Stimulated activated CD8-positive, alpha-beta memory T cell treated with anti-CD3 and anti-CD28 coated beads, Interleukin-12 subunit alpha, Interleukin-12 subunit beta, amount 100 ng/mL, for 4 hours (primary cell): ENCODE data around the gene ITPK1.

Source experiments
- DNase-seq: peaks from one replicate; pipeline ENCODE4 v3.0.0-alpha.2; 2020; ENCODE audit warnings: low read depth

Gene ITPK1

GRCh38 chr14:92937051-92937937, 178.4 kb downstream of the ITPK1 start:
- no peak for DNase-seq

GRCh38 chr14:92936085-92936484, 179.6 kb downstream of the ITPK1 start:
- no peak for DNase-seq

DNA sequence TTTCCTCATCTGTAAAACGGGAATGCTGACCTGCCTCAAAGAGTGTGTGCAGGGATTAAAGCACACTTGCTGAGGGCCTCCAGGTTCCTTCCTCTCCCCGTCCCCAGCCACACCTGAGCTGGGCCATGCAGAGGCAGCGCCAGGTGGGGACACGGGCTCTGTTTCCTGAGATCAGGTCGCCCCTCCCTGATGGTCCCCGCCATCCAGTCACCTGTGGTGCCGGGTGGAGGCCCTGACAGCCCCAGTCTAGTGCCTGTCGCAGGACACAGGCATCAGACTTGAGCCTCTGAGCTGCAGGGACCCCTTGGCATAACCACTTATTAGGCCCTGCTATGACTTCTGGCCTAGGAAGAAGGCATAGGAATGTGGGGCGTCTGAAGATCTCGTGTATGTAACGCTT, 180.3 kb downstream of the ITPK1 start:
- DNase-seq = no peak

DNA sequence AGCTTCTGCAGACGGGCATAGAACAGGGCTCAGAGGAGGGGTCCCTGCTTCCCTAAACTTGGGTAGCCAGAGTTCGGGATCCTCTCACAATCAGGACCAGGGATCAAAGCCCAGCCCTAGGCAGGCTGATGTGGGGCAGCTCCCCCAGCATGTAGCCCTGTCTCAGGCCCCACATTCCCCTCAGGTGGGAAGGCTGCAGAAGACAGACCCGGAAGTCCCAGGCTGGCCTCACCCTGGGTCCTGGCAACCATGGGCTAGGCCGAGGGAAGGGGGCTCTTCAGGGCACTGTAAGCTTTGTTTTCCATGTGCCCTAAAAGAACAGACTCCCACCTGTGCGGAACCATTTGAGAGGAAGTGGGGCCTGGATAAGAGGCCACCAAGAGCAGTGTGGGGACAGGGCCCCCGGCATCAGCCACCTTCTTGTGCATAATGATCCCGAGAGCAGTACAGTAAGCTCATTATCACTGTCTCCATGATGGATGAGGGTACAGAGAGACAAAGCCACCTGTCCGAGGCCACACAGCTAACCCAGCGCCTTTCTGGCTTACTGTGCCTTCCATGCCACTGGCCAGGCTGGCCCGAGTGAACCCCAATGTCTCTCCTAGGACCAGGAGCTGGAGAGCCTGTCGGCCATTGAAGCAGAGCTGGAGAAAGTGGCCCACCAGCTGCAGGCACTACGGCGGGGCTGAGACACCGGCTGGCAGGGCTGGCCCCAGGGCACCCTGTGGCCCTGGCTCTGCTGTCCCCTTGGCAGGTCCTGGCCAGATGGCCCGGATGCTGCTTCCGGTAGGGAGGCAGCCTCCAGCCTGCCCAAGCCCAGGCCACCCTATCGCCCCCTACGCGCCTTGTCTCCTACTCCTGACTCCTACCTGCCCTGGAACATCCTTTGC, 181.3 kb downstream of the ITPK1 start:
- no peak for DNase-seq

DNA sequence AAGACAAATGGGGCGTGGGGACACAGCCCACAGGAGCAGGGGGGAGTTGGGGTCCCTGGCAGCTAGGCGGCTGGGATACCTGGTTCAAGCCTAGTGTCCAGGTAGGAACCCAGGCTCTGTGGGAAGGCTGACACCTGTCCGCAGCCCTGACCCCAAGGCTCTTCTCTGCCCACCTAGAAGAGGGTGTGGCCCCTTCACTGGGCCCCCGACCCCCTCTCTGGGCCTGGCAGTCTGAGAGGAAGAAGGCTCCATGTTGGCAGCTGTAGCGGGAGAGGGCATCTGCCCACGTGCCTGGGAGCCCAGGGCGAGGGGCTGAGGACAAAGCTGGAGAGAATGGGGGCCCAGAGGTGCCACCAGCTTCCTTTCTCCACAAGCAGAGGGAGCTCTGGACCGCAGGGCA, 182.2 kb downstream of the ITPK1 start:
- DNase-seq = no peak

GRCh38 chr14:92932448-92933395, 183.0 kb downstream of the ITPK1 start:
- DNase-seq = no peak

DNA sequence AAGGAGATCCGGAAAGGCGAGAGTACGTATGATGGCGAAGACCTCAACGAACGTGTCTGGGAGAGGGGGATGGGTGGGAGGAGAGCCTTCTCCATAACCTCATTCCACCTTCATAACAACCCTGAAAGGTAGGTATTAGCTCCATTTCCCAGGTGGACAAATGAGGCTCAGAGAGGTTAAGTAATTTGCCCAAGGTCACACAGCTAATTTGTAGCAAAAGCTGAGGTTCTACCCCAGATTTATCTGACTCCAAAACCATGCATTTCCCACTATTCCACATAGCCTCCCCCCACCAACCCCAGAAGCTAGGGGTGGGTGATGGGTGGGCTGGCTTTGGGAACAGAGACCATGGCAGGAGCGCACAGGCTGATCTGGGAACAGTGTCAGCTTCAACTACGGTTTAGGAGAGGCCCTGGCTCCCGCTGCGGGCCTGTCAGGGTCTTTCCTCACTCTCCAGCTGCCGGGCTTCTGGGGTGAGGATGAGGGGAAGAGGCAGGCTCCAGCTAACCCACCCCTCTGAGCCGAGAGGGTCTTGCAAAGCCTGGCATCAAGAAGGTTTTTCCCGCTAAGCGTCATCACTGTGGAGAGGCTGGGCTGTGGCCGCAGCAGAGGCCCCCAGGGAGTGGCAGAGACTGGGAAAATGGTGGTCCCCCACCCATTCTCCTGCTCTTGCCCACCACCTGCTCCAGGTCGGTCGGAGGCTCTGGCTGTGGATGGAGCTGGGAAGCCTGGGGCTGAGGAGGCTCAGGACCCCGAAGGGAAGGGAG, 183.9 kb downstream of the ITPK1 start:
- no peak for DNase-seq

DNA sequence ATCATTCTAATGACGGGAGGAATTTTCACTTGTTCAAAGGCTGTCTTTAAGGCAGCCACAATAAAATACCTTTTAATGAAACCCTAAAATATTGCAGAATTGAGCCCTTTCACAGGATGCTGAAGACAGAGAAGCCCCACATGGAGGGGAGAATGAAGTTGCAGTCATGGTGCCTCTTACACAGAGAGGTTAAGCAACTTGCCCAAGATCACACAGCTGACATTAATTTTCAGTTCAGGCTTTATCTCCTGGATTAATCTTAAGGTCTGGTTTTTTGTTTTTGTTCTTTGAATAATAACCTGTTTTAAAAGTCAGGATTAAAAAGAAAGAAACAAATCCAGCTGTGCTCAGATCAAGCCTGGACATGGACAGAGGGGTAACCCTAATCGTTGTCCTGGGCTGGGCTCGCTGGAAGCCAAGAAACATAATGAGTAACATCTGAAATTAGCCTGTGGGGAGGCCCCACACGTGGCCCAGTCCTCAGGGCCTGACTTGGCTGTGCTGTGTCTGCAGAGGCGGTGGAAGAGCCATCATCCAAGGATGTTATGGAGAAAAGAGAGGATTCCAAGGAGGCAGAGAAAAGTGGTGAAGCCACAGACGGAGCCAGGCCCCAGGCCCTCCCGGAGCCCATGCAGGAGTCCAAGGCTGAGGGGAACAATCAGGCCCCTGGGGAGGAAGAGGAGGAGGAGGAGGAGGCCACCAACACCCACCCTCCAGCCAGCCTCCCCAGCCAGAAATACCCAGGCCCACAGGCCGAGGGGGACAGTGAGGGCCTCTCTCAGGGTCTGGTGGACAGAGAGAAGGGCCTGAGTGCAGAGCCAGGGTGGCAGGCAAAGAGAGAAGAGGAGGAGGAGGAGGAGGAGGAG, 184.8 kb downstream of the ITPK1 start:
- no peak for DNase-seq

- DNase-seq = no peak
These were observed 185.8 kb downstream of the ITPK1 start for GRCh38 chr14:92929689-92930608.

DNA sequence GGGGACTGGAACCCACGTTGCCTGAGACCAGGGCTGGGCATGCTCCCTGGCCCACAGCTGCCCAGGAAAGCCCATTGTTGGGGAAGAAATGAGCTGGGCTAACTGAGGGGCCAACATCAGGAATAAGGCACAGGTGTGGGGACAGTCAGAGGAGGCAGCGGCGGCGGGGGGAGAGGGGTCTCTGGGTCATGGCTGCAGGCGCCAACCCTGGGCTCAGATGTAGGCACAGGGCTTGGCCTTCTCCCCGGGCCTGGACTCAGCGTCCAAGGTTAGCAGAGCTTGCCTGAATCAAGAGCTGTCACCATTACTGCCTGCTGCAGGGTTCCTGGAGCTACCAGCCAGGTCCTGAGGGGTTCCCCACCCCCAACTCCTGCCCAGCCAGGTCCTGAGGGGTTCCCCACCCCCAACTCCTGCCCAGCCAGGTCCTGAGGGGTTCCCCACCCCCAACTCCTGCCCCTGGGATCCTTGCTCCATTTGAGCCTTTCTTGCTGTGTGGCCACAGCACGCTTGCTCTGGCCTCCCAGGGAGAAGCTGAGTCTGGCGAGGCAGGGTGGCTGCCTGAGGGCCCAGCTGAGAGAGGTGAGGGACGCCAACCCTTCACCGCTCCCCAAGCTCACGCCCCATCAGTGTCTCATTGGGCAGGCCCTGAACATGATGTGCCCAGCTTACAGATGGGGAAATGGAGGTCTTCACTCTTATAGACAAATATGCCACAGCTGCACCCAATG, 186.6 kb downstream of the ITPK1 start:
- no peak for DNase-seq

GRCh38 chr14:92928258-92928629, 187.5 kb downstream of the ITPK1 start:
- DNase-seq = no peak

GRCh38 chr14:92927349-92928257, 188.1 kb downstream of the ITPK1 start:
- no peak for DNase-seq

DNA sequence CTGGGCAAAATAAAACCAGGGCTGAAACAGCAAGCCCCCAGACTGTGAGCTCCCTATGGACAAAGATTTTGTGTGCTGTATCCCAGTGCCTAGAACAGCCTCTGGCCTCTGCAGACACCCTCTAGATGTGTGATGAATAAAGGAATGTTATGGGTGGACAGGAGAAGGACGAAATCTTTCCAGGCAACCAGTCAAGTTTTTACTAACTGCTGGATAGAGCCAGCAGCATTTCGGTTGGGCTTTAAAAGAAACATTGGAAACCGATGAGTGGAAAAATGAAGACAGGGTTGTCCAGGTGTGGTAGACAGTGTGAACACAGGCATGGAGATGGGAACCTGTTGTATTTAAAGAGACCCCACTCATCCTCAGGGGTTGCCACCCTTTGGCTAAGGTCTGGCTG, 188.8 kb downstream of the ITPK1 start:
- no peak for DNase-seq

DNA sequence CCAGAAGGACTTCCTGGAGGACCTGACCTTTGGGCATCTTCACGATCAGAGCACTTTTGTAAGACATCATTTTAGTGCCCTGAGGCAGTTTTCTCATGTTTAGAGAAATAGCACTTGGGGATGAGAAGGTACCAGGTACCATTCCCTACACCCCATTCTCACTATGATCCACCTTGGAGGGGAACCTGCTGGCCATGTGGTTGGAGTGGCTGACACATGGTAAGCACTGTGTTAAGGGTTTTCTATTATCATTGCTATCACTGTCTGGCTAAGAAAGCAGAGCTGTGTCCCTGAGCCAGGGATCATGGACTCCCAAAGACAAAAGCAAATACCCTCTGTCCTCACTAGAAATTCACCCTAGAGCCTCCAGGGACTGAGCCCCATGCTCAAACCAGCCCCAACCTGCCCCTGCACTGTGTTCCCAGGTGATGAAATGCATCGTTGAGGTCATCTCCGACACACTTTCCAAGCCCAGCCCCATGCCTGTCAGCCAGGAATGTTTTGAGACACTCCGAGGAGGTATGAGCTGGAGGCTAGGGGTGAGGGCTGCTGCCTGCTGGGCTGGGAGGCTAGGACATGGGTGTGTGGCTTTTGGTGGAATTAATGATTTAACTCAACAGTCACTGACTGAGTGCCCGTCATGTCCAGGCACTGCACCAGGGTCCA, 189.4 kb downstream of the ITPK1 start:
- DNase-seq = no peak

- no peak for DNase-seq
These were observed 190.3 kb downstream of the ITPK1 start for GRCh38 chr14:92925446-92925845.

DNA sequence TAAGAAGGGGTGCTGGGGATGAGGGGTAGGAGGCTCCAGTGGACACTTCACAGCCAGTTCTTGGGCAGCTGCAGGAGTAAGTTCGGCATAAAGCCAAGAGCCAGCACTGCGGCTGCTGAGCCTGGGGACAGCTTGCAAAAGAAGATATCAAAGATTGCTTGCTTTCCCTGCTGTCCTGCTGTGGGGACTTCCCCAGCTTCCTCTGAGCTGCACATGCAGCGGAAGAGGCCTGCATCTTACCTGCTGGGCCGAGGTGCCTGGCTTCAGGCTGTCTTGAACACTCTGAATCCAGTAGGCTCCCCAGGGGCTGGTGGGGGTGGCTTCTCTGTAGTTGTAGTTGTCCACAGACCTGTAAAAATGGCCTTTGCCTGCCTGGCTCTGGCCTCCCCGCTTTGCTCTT, 191.5 kb downstream of the ITPK1 start:
- DNase-seq = no peak

GRCh38 chr14:92923744-92924103, 192.0 kb downstream of the ITPK1 start:
- no peak for DNase-seq
